ENCODE measurements around the gene CHST11. TPM values are rescaled to one million over a fixed set of nuclear protein-coding genes. Genes with fewer than 3 reads are reported as not detected.

Gene CHST11
- total RNA-seq, 1 donor = 10.8 TPM

GRCh38 chr12:104462931-104463339 lies 6.2 kb downstream of the CHST11 start:
- peak; percentile 39 for DNase-seq (ENCODE audit: low read depth)
- H3K4me3 ChIP-seq (ENCODE audit: low read depth, low read length) = no peak overlapping the region
- TF ChIP-seq, protein P1, sequence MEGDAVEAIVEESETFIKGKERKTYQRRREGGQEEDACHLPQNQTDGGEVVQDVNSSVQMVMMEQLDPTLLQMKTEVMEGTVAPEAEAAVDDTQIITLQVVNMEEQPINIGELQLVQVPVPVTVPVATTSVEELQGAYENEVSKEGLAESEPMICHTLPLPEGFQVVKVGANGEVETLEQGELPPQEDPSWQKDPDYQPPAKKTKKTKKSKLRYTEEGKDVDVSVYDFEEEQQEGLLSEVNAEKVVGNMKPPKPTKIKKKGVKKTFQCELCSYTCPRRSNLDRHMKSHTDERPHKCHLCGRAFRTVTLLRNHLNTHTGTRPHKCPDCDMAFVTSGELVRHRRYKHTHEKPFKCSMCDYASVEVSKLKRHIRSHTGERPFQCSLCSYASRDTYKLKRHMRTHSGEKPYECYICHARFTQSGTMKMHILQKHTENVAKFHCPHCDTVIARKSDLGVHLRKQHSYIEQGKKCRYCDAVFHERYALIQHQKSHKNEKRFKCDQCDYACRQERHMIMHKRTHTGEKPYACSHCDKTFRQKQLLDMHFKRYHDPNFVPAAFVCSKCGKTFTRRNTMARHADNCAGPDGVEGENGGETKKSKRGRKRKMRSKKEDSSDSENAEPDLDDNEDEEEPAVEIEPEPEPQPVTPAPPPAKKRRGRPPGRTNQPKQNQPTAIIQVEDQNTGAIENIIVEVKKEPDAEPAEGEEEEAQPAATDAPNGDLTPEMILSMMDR (IDR thresholded peaks at IDR 0.05; ENCODE audit: insufficient read depth, low read length) = no peak

DNA sequence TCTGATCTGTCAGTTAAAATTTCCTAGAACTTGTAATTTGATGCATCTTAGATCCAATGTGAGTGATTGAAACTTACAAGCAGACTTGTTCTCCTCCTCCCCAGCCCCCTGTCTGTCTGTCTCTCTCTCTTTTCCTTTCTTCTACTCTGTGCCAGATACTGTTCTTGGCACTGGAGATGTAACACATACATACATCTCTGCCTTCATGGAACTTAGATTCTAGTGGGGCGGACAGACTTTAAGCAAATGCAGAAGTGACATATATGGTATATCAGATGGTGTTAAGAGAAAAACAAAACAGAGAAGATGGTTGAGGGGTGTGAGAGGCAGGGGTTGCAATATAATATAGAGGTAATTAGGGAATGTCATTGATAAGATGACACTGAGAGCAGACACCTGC lies 6.6 kb downstream of the CHST11 start:
- H3K4me3 ChIP-seq (ENCODE audit: low read depth, low read length) = no peak overlapping the region
- no peak for DNase-seq (ENCODE audit: low read depth)
- TF ChIP-seq, protein P1 (IDR thresholded peaks at IDR 0.05; ENCODE audit: insufficient read depth, low read length) = no peak

DNA sequence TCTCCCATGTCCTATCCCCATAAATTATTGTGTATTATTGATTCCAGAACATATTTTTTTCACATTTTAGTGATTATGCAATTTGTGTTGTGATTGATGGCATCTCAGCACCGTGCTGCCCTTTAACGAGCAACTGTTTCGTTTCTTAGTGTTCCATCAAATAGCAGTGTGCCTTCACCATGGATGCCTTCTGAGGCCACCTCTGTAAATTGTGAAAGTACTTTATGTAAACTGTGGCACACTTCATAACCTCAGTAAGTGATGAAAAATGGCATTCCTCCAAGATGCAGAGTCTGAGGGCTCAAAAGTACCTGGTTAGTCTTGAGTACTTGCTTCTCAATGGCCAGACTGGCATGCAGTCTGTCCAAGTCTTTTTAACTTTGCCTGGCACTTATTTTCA lies 8.2 kb downstream of the CHST11 start:
- DNase-seq (ENCODE audit: low read depth) = no peak
- no peak overlapping the region for H3K4me3 ChIP-seq (ENCODE audit: low read depth, low read length)
- TF ChIP-seq, protein P1 (IDR thresholded peaks at IDR 0.05; ENCODE audit: insufficient read depth, low read length) = no peak

DNA sequence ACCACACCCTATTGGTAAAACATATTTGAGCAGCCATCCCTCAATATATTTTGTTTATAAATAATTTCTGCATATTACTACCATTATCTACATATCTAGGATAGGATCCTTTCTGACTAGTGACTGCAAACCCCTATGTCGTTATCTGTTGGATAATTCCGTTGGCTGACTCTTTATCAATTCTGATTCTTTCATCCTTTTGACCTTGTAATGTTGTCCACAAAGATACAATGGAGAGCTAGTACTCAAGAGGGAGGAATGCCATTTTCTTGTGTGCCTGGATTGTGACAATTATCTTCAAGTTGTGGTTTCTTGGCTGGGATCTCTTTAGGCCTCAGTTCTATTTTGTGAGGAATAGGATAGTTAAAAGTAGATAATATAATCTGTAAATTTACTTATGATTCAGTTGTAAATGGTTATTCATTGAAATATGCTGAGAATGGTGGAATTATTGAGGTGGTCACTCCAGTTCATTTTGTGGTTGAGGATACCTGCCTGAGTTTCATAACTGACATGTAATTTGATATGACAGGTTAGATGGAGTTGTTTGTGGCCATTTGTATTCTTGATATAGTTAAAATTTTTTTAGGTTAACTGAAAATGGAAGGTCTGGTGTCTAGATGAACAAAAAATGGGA lies 10.1 kb downstream of the CHST11 start:
- TF ChIP-seq, protein P1 (IDR thresholded peaks at IDR 0.05; ENCODE audit: insufficient read depth, low read length) = no peak
- DNase-seq (ENCODE audit: low read depth) = no peak
- no peak overlapping the region for H3K4me3 ChIP-seq (ENCODE audit: low read depth, low read length)

- no peak for DNase-seq (ENCODE audit: low read depth)
- no peak overlapping the region for H3K4me3 ChIP-seq (ENCODE audit: low read depth, low read length)
- TF ChIP-seq, protein P1 (IDR thresholded peaks at IDR 0.05; ENCODE audit: insufficient read depth, low read length) = no peak
These were observed 10.6 kb downstream of the CHST11 start for GRCh38 chr12:104467346-104467837.

DNA sequence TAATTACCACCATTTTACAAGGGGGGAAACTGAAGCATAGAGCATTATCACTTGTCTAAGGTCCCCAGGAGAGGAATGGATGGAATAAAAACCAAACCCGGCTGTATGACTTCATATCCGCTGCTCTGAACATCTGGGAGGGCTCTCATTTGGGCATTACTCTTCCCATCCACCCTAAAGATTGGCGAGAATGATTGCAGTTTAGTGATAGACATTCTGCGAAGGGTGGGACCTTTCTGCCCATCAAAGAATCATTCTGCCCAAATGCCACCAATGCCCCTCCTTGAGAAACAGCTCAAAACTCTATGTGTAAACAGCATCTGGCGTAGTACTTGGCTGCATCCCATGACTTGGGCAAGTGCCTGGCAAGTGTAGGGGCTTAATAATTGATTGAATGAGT lies 11.6 kb downstream of the CHST11 start:
- H3K4me3 ChIP-seq (ENCODE audit: low read depth, low read length) = no peak overlapping the region
- TF ChIP-seq, protein P1 (IDR thresholded peaks at IDR 0.05; ENCODE audit: insufficient read depth, low read length) = no peak
- DNase-seq (ENCODE audit: low read depth) = no peak

DNA sequence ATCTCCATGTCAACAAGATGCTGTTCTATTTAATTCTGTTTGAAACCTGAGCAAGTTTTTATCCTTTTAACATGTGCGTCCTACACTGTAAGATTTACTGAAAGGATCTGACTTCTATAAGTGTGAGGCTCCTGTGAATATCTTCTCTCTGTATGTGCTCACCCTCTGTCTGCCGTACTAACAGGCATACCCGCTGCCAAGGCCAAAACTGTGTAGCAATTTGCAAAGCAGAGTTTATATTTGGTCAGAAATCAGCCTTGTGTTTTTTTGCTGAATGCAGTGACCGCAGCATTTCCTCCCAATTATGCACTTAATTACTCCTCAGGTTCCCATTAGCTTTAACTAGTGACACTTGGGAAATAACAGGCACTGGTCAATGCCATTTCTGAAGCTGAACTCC lies 12.3 kb downstream of the CHST11 start:
- TF ChIP-seq, protein P1 (IDR thresholded peaks at IDR 0.05; ENCODE audit: insufficient read depth, low read length) = no peak
- no peak for DNase-seq (ENCODE audit: low read depth)
- no peak overlapping the region for H3K4me3 ChIP-seq (ENCODE audit: low read depth, low read length)
